Upper lobe of left lung (tissue), 6 donors: ENCODE measurements around the gene NLGN1. TPM values are rescaled to one million over a fixed set of nuclear protein-coding genes. Genes with fewer than 3 reads are reported as not detected.

ENCODE experiments used
- ATAC-seq, 2 donors: fragments of 200-7000 bp; cut with Tn5 transposase; one replicate each; pipeline ENCODE4 v1.9.1; 2022; ENCODE audit warnings: mild to moderate bottlenecking in 2 of 2, moderate library complexity in 2 of 2; ENCODE audit not compliant: low FRiP score in 2 of 2
- DNase-seq, 2 donors: peaks; one replicate each; pipeline ENCODE4 v3.0.0-alpha.2; 2019 to 2020
- H3K27ac ChIP-seq, 4 donors: fragments of 200-600 bp; sonication (generic); one replicate each; pipeline ENCODE4 v1.5.1; 2016 to 2019
- H3K27me3 ChIP-seq, 4 donors: fragments of 200-600 bp; sonication (generic); one replicate each; pipeline ENCODE4 v1.5.1; 2017 to 2019
- H3K36me3 ChIP-seq, 4 donors: fragments of 200-600 bp; sonication (generic); one replicate each; pipeline ENCODE4 v1.5.1; 2016 to 2019
- H3K4me1 ChIP-seq, 4 donors: fragments of 200-600 bp; sonication (generic); one replicate each; pipeline ENCODE4 v1.5.1; 2018 to 2019
- H3K4me3 ChIP-seq, 4 donors: fragments of 200-600 bp; sonication (generic); one replicate each; pipeline ENCODE4 v1.5.1; 2017 to 2019; ENCODE audit warnings: mild to moderate bottlenecking in 2 of 4, moderate library complexity in 1 of 4
- H3K9me3 ChIP-seq, 4 donors: fragments of 200-600 bp; sonication (generic); one replicate each; pipeline ENCODE4 v1.5.1; 2018 to 2019
- CTCF ChIP-seq, 6 experiments: fragments of 450-650 bp in 4 of 6; fragments of 200-600 bp in 2 of 6; sonication (generic) in 2 of 6; IDR thresholded peaks; one replicate each; pipeline ENCODE4 v1.5.1; 2016 to 2019; ENCODE audit warnings: antibody characterized with exemption in 6 of 6
- EP300 ChIP-seq, 4 donors: sonication (generic); formaldehyde crosslinking; IDR thresholded peaks; one replicate each; pipeline ENCODE4 v1.5.1; 2017; ENCODE audit warnings: antibody characterized with exemption in 4 of 4, control low read depth in 2 of 4
- POLR2A ChIP-seq, 4 donors: fragments of 450-650 bp; IDR thresholded peaks; one replicate each; pipeline ENCODE4 v1.5.1; 2016 to 2017; ENCODE audit warnings: antibody characterized with exemption in 4 of 4, mild to moderate bottlenecking in 2 of 4
- POLR2AphosphoS5 ChIP-seq, 2 donors: sonication (generic); formaldehyde crosslinking; IDR thresholded peaks; one replicate each; pipeline ENCODE4 v1.5.1; 2017; ENCODE audit warnings: antibody characterized with exemption in 2 of 2
- WGBS, 2 donors: methylation state at CpG; one replicate each; pipeline ENCODE4 v1.1.5; 2017 to 2018; 5-methylcytosine and 5-hydroxymethylcytosine counted together
- total RNA-seq, 6 donors: library from RNA; depleted of rRNA in 4 of 6; stranded (reverse); fragments of >200 nt in 4 of 6; gene quantifications; one replicate each; pipeline versions ENCODE4 v1.1.0 to v1.2.1, GENCODE V29; 2016 to 2021
- donor health status: DM: no; HTN: no; CAD: no; lungs with moderate emphysema.
- donor health status: DM: no; HTN: yes; CAD: no; lungs with severe emphysema.

The NLGN1 gene
- total RNA-seq, 6 donors from 2014 or later, result under 0.01 to 3.5 (median 1.9) TPM

- WGBS, 2 donors, result 93 to 97% methylated on average over 3 of the region's 3 CpGs
- no peaks in the 10 kb centered on the region for H3K36me3 ChIP-seq
- DNase-seq (no peak), ATAC-seq (no peak)
- no peaks in the 10 kb centered on the region for H3K9me3 ChIP-seq
- TF ChIP-seq EP300 (IDR thresholded peaks at IDR 0.05) (no peak), POLR2A (IDR thresholded peaks at IDR 0.05) (no peak), CTCF (IDR thresholded peaks at IDR 0.05) (no peak)
- H3K4me1 ChIP-seq, result no peaks in the 10 kb centered on the region
- H3K27me3 ChIP-seq, result no peaks in the 10 kb centered on the region
- no peak overlapping the region for H3K4me3 ChIP-seq
- no peak overlapping the region for H3K27ac ChIP-seq
These were observed 349.9 kb downstream of the NLGN1 start for GRCh38 chr3:173747427-173747826.

DNA sequence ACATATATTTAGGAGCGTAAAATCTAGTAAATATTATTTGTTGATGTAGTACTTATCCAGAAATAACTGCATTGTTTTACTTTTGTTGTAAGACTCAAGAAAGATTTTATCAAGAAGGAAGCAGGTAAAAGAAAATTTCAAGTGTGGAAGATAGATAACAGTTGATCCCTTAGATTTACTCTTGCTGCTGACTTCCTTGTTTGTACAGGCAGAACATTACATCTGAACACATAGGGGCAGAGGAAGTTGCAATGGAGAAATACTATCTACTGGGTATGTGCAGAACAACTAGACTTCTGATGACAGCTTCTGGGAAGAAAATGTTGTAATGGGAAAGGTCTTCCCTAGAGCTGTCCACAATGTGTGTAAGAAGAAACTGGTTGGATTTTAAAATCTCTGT is 350.6 kb downstream of the NLGN1 start:
- ATAC-seq (no peak), DNase-seq (no peak)
- H3K27me3 ChIP-seq, result no peaks in the 10 kb centered on the region
- H3K9me3 ChIP-seq, result no peaks in the 10 kb centered on the region
- no peaks in the 10 kb centered on the region for H3K4me1 ChIP-seq
- WGBS, 2 donors, result 64 to 68% methylated on average over 1 of the region's 1 CpG
- H3K36me3 ChIP-seq, result no peaks in the 10 kb centered on the region
- no peak overlapping the region for H3K4me3 ChIP-seq
- H3K27ac ChIP-seq, result no peak overlapping the region
- TF ChIP-seq POLR2AphosphoS5 (IDR thresholded peaks at IDR 0.05) (no peak), POLR2A (IDR thresholded peaks at IDR 0.05) (no peak), EP300 (IDR thresholded peaks at IDR 0.05) (no peak), CTCF (IDR thresholded peaks at IDR 0.05) (no peak)

- no peak overlapping the region for H3K4me3 ChIP-seq
- no peak for DNase-seq
- 48 to 53% methylated on average over 2 of the region's 2 CpGs for WGBS, 2 donors
- no peaks in the 10 kb centered on the region for H3K4me1 ChIP-seq
- H3K27me3 ChIP-seq, result no peaks in the 10 kb centered on the region
- no peaks in the 10 kb centered on the region for H3K9me3 ChIP-seq
- no peak for TF ChIP-seq CTCF (IDR thresholded peaks at IDR 0.05)
- TF ChIP-seq EP300 (IDR thresholded peaks at IDR 0.05), result no peak
- TF ChIP-seq POLR2AphosphoS5 (IDR thresholded peaks at IDR 0.05), result no peak
- TF ChIP-seq POLR2A (IDR thresholded peaks at IDR 0.05), result no peak
- ATAC-seq, result no peak
- no peak overlapping the region for H3K27ac ChIP-seq
- H3K36me3 ChIP-seq, result no peaks in the 10 kb centered on the region
These were observed 352.6 kb downstream of the NLGN1 start for GRCh38 chr3:173750095-173750494.

GRCh38 chr3:173750591-173750990 is 353.0 kb downstream of the NLGN1 start:
- no peaks in the 10 kb centered on the region for H3K4me1 ChIP-seq
- H3K4me3 ChIP-seq, result no peak overlapping the region
- TF ChIP-seq EP300 (IDR thresholded peaks at IDR 0.05) (no peak), POLR2AphosphoS5 (IDR thresholded peaks at IDR 0.05) (no peak), POLR2A (IDR thresholded peaks at IDR 0.05) (no peak), CTCF (IDR thresholded peaks at IDR 0.05) (no peak)
- 79 to 85% methylated on average over 1 of the region's 1 CpG for WGBS, 2 donors
- DNase-seq (no peak), ATAC-seq (no peak)
- H3K27ac ChIP-seq, result no peak overlapping the region
- no peaks in the 10 kb centered on the region for H3K27me3 ChIP-seq
- no peaks in the 10 kb centered on the region for H3K36me3 ChIP-seq
- H3K9me3 ChIP-seq, result no peaks in the 10 kb centered on the region

GRCh38 chr3:173753593-173753992 is 356.0 kb downstream of the NLGN1 start:
- Histone ChIP-seq H3K27ac (no peak overlapping the region), H3K9me3 (no peaks in the 10 kb centered on the region), H3K4me3 (no peak overlapping the region), H3K36me3 (no peaks in the 10 kb centered on the region), H3K4me1 (no peaks in the 10 kb centered on the region), H3K27me3 (no peaks in the 10 kb centered on the region)
- TF ChIP-seq EP300 (IDR thresholded peaks at IDR 0.05), result no peak
- TF ChIP-seq POLR2AphosphoS5 (IDR thresholded peaks at IDR 0.05), result no peak
- no peak for TF ChIP-seq CTCF (IDR thresholded peaks at IDR 0.05)
- no peak for TF ChIP-seq POLR2A (IDR thresholded peaks at IDR 0.05)
- DNase-seq, result no peak
- no peak for ATAC-seq
